Measurements from ENCODE around the gene PRRT4.

The PRRT4 gene

GRCh38 chr7:128379900-128380479 lies 18.5 kb upstream of the PRRT4 start:
- DNase-seq (ENCODE audit: low read depth, low spot score): no peak
- H3K27ac ChIP-seq: no peak overlapping the region

- no peak overlapping the region for H3K27ac ChIP-seq
- DNase-seq (ENCODE audit: low read depth, low spot score): no peak
Measured at GRCh38 chr7:128378637-128379036, 17.1 kb upstream of the PRRT4 start.

GRCh38 chr7:128376077-128376476 lies 14.6 kb upstream of the PRRT4 start:
- H3K27ac ChIP-seq: no peak overlapping the region
- DNase-seq (ENCODE audit: low read depth, low spot score): no peak

GRCh38 chr7:128374041-128374440 lies 12.6 kb upstream of the PRRT4 start:
- no peak for DNase-seq (ENCODE audit: low read depth, low spot score)

GRCh38 chr7:128373606-128374005 lies 12.1 kb upstream of the PRRT4 start:
- H3K27ac ChIP-seq: no peak overlapping the region
- no peak for DNase-seq (ENCODE audit: low read depth, low spot score)

More at GRCh38 chr7:128374041-128374440, 12.6 kb upstream of the PRRT4 start:
- no peak overlapping the region for H3K27ac ChIP-seq

- DNase-seq (ENCODE audit: low read depth, low spot score): no peak
- no peak overlapping the region for H3K27ac ChIP-seq
Measured at GRCh38 chr7:128370491-128370890, 9.0 kb upstream of the PRRT4 start.

- H3K27ac ChIP-seq: peak overlapping the region; percentile 50
- DNase-seq (ENCODE audit: low read depth, low spot score): no peak
Measured at GRCh38 chr7:128366986-128367385, 5.5 kb upstream of the PRRT4 start.

GRCh38 chr7:128366300-128366699 lies 4.8 kb upstream of the PRRT4 start:
- peak; percentile 45 for DNase-seq (ENCODE audit: low read depth, low spot score)
- peak overlapping the region; percentile 50 for H3K27ac ChIP-seq

- no peak overlapping the region for H3K27ac ChIP-seq
- DNase-seq (ENCODE audit: low read depth, low spot score): no peak
Measured at GRCh38 chr7:128365432-128365831, 3.9 kb upstream of the PRRT4 start.

GRCh38 chr7:128364166-128364870 lies 2.8 kb upstream of the PRRT4 start:
- no peak overlapping the region for H3K27ac ChIP-seq
- no peak for DNase-seq (ENCODE audit: low read depth, low spot score)

- no peak for DNase-seq (ENCODE audit: low read depth, low spot score)
- H3K27ac ChIP-seq: no peak overlapping the region
Measured at GRCh38 chr7:128363261-128363721, 1.8 kb upstream of the PRRT4 start.

- peak; percentile 58 for DNase-seq (ENCODE audit: low read depth, low spot score)
- no peak overlapping the region for H3K27ac ChIP-seq
Measured at GRCh38 chr7:128362670-128363069, 1.2 kb upstream of the PRRT4 start.

GRCh38 chr7:128360359-128360678 lies 1.2 kb downstream of the PRRT4 start:
- DNase-seq (ENCODE audit: low read depth, low spot score): no peak
- no peak overlapping the region for H3K27ac ChIP-seq

- no peak overlapping the region for H3K27ac ChIP-seq
- DNase-seq (ENCODE audit: low read depth, low spot score): no peak
Measured at GRCh38 chr7:128359939-128360338, 1.6 kb downstream of the PRRT4 start.

- no peak overlapping the region for H3K27ac ChIP-seq
- DNase-seq (ENCODE audit: low read depth, low spot score): no peak
Measured at GRCh38 chr7:128359336-128359735, 2.2 kb downstream of the PRRT4 start.

GRCh38 chr7:128358233-128358632 lies 3.3 kb downstream of the PRRT4 start:
- no peak for DNase-seq (ENCODE audit: low read depth, low spot score)
- no peak overlapping the region for H3K27ac ChIP-seq

- DNase-seq (ENCODE audit: low read depth, low spot score): no peak
- H3K27ac ChIP-seq: no peak overlapping the region
Measured at GRCh38 chr7:128357217-128357613, 4.3 kb downstream of the PRRT4 start.

- DNase-seq (ENCODE audit: low read depth, low spot score): no peak
- H3K27ac ChIP-seq: no peak overlapping the region
Measured at GRCh38 chr7:128356546-128357216, 4.8 kb downstream of the PRRT4 start.

- DNase-seq (ENCODE audit: low read depth, low spot score): no peak
- H3K27ac ChIP-seq: no peak overlapping the region
Measured at GRCh38 chr7:128353610-128354009, 7.9 kb downstream of the PRRT4 start.

GRCh38 chr7:128353189-128353588 lies 8.3 kb downstream of the PRRT4 start:
- H3K27ac ChIP-seq: no peak overlapping the region
- DNase-seq (ENCODE audit: low read depth, low spot score): no peak

GRCh38 chr7:128352636-128353035 lies 8.9 kb downstream of the PRRT4 start:
- DNase-seq (ENCODE audit: low read depth, low spot score): no peak
- H3K27ac ChIP-seq: no peak overlapping the region

GRCh38 chr7:128352153-128352537 lies 9.3 kb downstream of the PRRT4 start:
- no peak for DNase-seq (ENCODE audit: low read depth, low spot score)
- no peak overlapping the region for H3K27ac ChIP-seq

Measured in epithelial cell of prostate (primary cell).